Muscle of leg (tissue), 11 donors: ENCODE measurements around the gene FMN1. TPM values are rescaled to one million over a fixed set of nuclear protein-coding genes. Genes with fewer than 3 reads are reported as not detected.

Experiments
- DNase-seq: peaks from one replicate; pipeline ENCODE4 v3.0.0; 2013
- H3K27ac ChIP-seq: one replicate; pipeline ENCODE4 v1.5.1; 2013; ENCODE audit warnings: mild to moderate bottlenecking, low read length, control low read depth
- H3K27me3 ChIP-seq: one replicate; pipeline ENCODE4 v1.6.1; 2013; ENCODE audit warnings: low read length; ENCODE audit not compliant: control insufficient read depth, insufficient read depth
- H3K36me3 ChIP-seq: one replicate; pipeline ENCODE4 v1.6.1; 2013; ENCODE audit warnings: low read length; ENCODE audit not compliant: control insufficient read depth, insufficient read depth
- H3K4me1 ChIP-seq: one replicate; pipeline ENCODE4 v1.6.1; 2013; ENCODE audit warnings: low read length; ENCODE audit not compliant: control insufficient read depth, insufficient read depth
- H3K4me3 ChIP-seq: one replicate; pipeline ENCODE4 v1.5.1; 2013; ENCODE audit warnings: low read length, control low read depth
- H3K9me3 ChIP-seq: replicated peaks from 2 replicates; pipeline ENCODE4 v1.6.1; 2013; ENCODE audit warnings: low read depth, low read length; ENCODE audit not compliant: control insufficient read depth
- WGBS: methylation state at CpG from one replicate; pipeline ENCODE4 v1.1.5; 2013; ENCODE audit warnings: missing lambda C conversion rate; ENCODE audit not compliant: insufficient coverage; 5-methylcytosine and 5-hydroxymethylcytosine counted together
- polyA plus RNA-seq, 8 donors: library from polyadenylated mRNA; unstranded; fragments of 120-200 nt; gene quantifications; one replicate each; pipeline versions ENCODE4 v1.2.1 to v1.2.3, GENCODE V29; 2013; ENCODE audit warnings: inconsistent platforms in 1 of 8, low replicate concordance in 1 of 8; ENCODE audit not compliant: insufficient read length in 8 of 8, insufficient read depth in 1 of 8
- total RNA-seq: library from RNA; stranded (reverse); fragments of 120-200 nt; gene quantifications from one replicate; pipeline ENCODE4 v1.2.4, GENCODE V29; 2013

Gene FMN1
- total and polyA plus RNA-seq, 9 donors = 0.50 to 3.5 (median 1.0) TPM

- no peaks in the 10 kb centered on the region for H3K27me3 ChIP-seq
- H3K4me3 ChIP-seq = no peak overlapping the region
- H3K9me3 ChIP-seq = no peaks in the 10 kb centered on the region
- DNase-seq = peak; percentile 51
- WGBS = 34% methylated on average over 5 of the region's 11 CpGs
- no peaks in the 10 kb centered on the region for H3K4me1 ChIP-seq
- H3K27ac ChIP-seq = no peak overlapping the region
- no peaks in the 10 kb centered on the region for H3K36me3 ChIP-seq
These were observed 223.7 kb downstream of the FMN1 start for GRCh38 chr15:32970847-32971246.

- Histone ChIP-seq H3K27ac (no peak overlapping the region), H3K36me3 (no peaks in the 10 kb centered on the region), H3K27me3 (no peaks in the 10 kb centered on the region), H3K9me3 (no peaks in the 10 kb centered on the region), H3K4me3 (no peak overlapping the region), H3K4me1 (no peaks in the 10 kb centered on the region)
- peak; percentile 83 for DNase-seq
These were observed 227.0 kb downstream of the FMN1 start for GRCh38 chr15:32967521-32967920.

GRCh38 chr15:32966512-32966911, 228.0 kb downstream of the FMN1 start:
- no CpG with 5 or more reads among the region's 2 CpGs for WGBS
- DNase-seq = no peak
- H3K36me3 ChIP-seq = no peaks in the 10 kb centered on the region
- H3K27ac ChIP-seq = no peak overlapping the region
- no peaks in the 10 kb centered on the region for H3K9me3 ChIP-seq
- H3K4me3 ChIP-seq = no peak overlapping the region
- H3K27me3 ChIP-seq = no peaks in the 10 kb centered on the region
- H3K4me1 ChIP-seq = no peaks in the 10 kb centered on the region

- DNase-seq = no peak
- WGBS = 61% methylated on average over 2 of the region's 6 CpGs
- Histone ChIP-seq H3K4me3 (no peak overlapping the region), H3K4me1 (no peaks in the 10 kb centered on the region), H3K9me3 (no peaks in the 10 kb centered on the region), H3K27me3 (no peaks in the 10 kb centered on the region), H3K27ac (no peak overlapping the region), H3K36me3 (no peaks in the 10 kb centered on the region)
These were observed 228.6 kb downstream of the FMN1 start for GRCh38 chr15:32965897-32966296.

- peak; percentile 33 for DNase-seq
- Histone ChIP-seq H3K36me3 (no peaks in the 10 kb centered on the region), H3K27me3 (no peaks in the 10 kb centered on the region), H3K27ac (no peak overlapping the region), H3K9me3 (no peaks in the 10 kb centered on the region), H3K4me1 (peaks cover 2% of the 10 kb centered on the region), H3K4me3 (no peak overlapping the region)
- no CpG with 5 or more reads among the region's 1 CpG for WGBS
These were observed 235.4 kb downstream of the FMN1 start for GRCh38 chr15:32959077-32959476.

- H3K27me3 ChIP-seq = no peaks in the 10 kb centered on the region
- no peak overlapping the region for H3K4me3 ChIP-seq
- H3K9me3 ChIP-seq = no peaks in the 10 kb centered on the region
- WGBS = no CpG with 5 or more reads among the region's 4 CpGs
- no peak for DNase-seq
- H3K4me1 ChIP-seq = peaks cover 12% of the 10 kb centered on the region
- H3K27ac ChIP-seq = no peak overlapping the region
- H3K36me3 ChIP-seq = no peaks in the 10 kb centered on the region
These were observed 237.3 kb downstream of the FMN1 start for GRCh38 chr15:32957219-32957618.

- H3K9me3 ChIP-seq = no peaks in the 10 kb centered on the region
- H3K4me3 ChIP-seq = no peak overlapping the region
- no peaks in the 10 kb centered on the region for H3K27me3 ChIP-seq
- DNase-seq = peak; percentile 64
- H3K4me1 ChIP-seq = peaks cover 12% of the 10 kb centered on the region
- no peak overlapping the region for H3K27ac ChIP-seq
- H3K36me3 ChIP-seq = no peaks in the 10 kb centered on the region
- no CpG with 5 or more reads among the region's 2 CpGs for WGBS
These were observed 237.8 kb downstream of the FMN1 start for GRCh38 chr15:32956711-32957110.

GRCh38 chr15:32956006-32956405, 238.5 kb downstream of the FMN1 start:
- no peak overlapping the region for H3K27ac ChIP-seq
- H3K4me1 ChIP-seq = peaks cover 12% of the 10 kb centered on the region
- H3K4me3 ChIP-seq = no peak overlapping the region
- H3K36me3 ChIP-seq = no peaks in the 10 kb centered on the region
- DNase-seq = peak; percentile 80
- no peaks in the 10 kb centered on the region for H3K9me3 ChIP-seq
- no peaks in the 10 kb centered on the region for H3K27me3 ChIP-seq
- WGBS = no CpG with 5 or more reads among the region's 1 CpG

GRCh38 chr15:32953533-32953910, 241.0 kb downstream of the FMN1 start:
- H3K27ac ChIP-seq = no peak overlapping the region
- H3K27me3 ChIP-seq = no peaks in the 10 kb centered on the region
- peak; percentile 58 for DNase-seq
- H3K9me3 ChIP-seq = no peaks in the 10 kb centered on the region
- WGBS = 18% methylated on average over 4 of the region's 7 CpGs
- H3K4me3 ChIP-seq = no peak overlapping the region
- H3K4me1 ChIP-seq = peaks cover 12% of the 10 kb centered on the region
- H3K36me3 ChIP-seq = no peaks in the 10 kb centered on the region

- no peaks in the 10 kb centered on the region for H3K27me3 ChIP-seq
- no peak overlapping the region for H3K27ac ChIP-seq
- peak; percentile 78 for DNase-seq
- peaks cover 12% of the 10 kb centered on the region for H3K4me1 ChIP-seq
- no peaks in the 10 kb centered on the region for H3K36me3 ChIP-seq
- no peaks in the 10 kb centered on the region for H3K9me3 ChIP-seq
- WGBS = 36% methylated on average over 8 of the region's 12 CpGs
- no peak overlapping the region for H3K4me3 ChIP-seq
These were observed 241.5 kb downstream of the FMN1 start for GRCh38 chr15:32952901-32953532.
